PC-3 (cell line): ENCODE data around the gene GATAD2B.

Source experiments
- EZH2 ChIP-seq: fragments of 300-600 bp; sonication (generic); IDR thresholded peaks from one replicate; pipeline ENCODE4 v1.6.1; 2017; ENCODE audit warnings: antibody characterized with exemption, mild to moderate bottlenecking, low read length; ENCODE audit not compliant: unreplicated experiment
- EZH2phosphoT487 ChIP-seq: fragments of 300-600 bp; sonication (generic); IDR thresholded peaks from 2 replicates; pipeline ENCODE4 v1.6.1; 2018; ENCODE audit warnings: mild to moderate bottlenecking, antibody characterized with exemption, low read length, borderline replicate concordance
- TF ChIP-seq, protein P1 (sequence below): fragments of 300-600 bp; sonication (generic); conservative IDR thresholded peaks from 2 replicates; pipeline ENCODE4 v1.5.1; 2017; ENCODE audit warnings: antibody characterized with exemption, low read depth, mild to moderate bottlenecking, low read length

- TF ChIP-seq, protein P1, sequence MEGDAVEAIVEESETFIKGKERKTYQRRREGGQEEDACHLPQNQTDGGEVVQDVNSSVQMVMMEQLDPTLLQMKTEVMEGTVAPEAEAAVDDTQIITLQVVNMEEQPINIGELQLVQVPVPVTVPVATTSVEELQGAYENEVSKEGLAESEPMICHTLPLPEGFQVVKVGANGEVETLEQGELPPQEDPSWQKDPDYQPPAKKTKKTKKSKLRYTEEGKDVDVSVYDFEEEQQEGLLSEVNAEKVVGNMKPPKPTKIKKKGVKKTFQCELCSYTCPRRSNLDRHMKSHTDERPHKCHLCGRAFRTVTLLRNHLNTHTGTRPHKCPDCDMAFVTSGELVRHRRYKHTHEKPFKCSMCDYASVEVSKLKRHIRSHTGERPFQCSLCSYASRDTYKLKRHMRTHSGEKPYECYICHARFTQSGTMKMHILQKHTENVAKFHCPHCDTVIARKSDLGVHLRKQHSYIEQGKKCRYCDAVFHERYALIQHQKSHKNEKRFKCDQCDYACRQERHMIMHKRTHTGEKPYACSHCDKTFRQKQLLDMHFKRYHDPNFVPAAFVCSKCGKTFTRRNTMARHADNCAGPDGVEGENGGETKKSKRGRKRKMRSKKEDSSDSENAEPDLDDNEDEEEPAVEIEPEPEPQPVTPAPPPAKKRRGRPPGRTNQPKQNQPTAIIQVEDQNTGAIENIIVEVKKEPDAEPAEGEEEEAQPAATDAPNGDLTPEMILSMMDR = no peak
- no peak for TF ChIP-seq EZH2phosphoT487
- TF ChIP-seq EZH2 = no peak
These were observed 23.2 kb upstream of the GATAD2B start for GRCh38 chr1:153945795-153946621.
